ENCODE measurements around the gene LNX2. TPM values are rescaled to one million over a fixed set of nuclear protein-coding genes. Genes with fewer than 3 reads are reported as not detected.
A peak's percentile ranks its signal among the peaks of the same experiment; 100 is the strongest.

LNX2 gene
- total RNA-seq, 1 donor from 2014 or later: 15.1 TPM

GRCh38 chr13:27549406-27549981, 70.8 kb downstream of the LNX2 start:
- Mint-ChIP-seq H3K27me3 (ENCODE audit: insufficient read depth, low read depth) (no peaks in the 10 kb centered on the region), H3K9me3 (no peaks in the 10 kb centered on the region), H3K4me3 (no peak overlapping the region), H3K36me3 (peaks cover 5% of the 10 kb centered on the region), H3K27ac (no peak overlapping the region), H3K4me1 (no peaks in the 10 kb centered on the region)
- Histone ChIP-seq H3K4me3 (no peak overlapping the region), H3K9me3 (ENCODE audit: low read depth) (no peaks in the 10 kb centered on the region), H3K4me2 (no peak overlapping the region), H3K27me3 (no peaks in the 10 kb centered on the region), H3K79me2 (ENCODE audit: low read depth) (no peaks in the 10 kb centered on the region), H4K20me1 (ENCODE audit: low read depth) (peaks cover 2% of the 10 kb centered on the region), H2AFZ (replicated peaks) (no peak overlapping the region), H3K27ac (no peak overlapping the region), H3F3A (ENCODE audit: low read depth) (no peaks in the 10 kb centered on the region), H3K9ac (no peak overlapping the region), H3K36me3 (no peaks in the 10 kb centered on the region), H3K4me1 (no peaks in the 10 kb centered on the region)
- no peak for DNase-seq (ENCODE audit: low spot score)
- TF ChIP-seq EZH2 (IDR thresholded peaks at IDR 0.05) (no peak), EZH2phosphoT487 (IDR thresholded peaks at IDR 0.05) (no peak)

DNA sequence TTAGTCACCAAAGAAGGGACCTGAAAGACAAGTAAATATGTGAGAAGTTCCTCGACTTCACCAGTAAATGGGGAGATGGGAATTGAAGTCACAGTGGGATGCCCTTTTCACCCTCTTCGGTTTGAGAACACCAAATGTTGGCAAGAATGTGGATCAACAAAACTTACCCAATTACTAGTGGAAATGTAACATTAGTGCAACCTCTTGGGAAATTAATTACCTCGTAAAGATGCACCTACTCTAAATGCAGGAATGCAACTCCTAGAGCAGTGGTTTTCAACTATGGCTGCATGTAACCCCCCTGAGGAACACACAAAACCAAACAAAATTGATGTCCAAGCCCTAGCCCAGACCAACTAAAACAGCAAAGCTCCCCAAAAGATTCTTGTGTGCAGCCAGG, 78.1 kb downstream of the LNX2 start:
- Mint-ChIP-seq H3K4me1 (peaks cover 23% of the 10 kb centered on the region), H3K36me3 (peaks cover 2% of the 10 kb centered on the region), H3K27ac (no peak overlapping the region), H3K9me3 (no peaks in the 10 kb centered on the region), H3K27me3 (ENCODE audit: insufficient read depth, low read depth) (peaks cover 4% of the 10 kb centered on the region), H3K4me3 (no peak overlapping the region)
- Histone ChIP-seq H3F3A (ENCODE audit: low read depth) (no peaks in the 10 kb centered on the region), H3K4me3 (no peak overlapping the region), H3K36me3 (no peaks in the 10 kb centered on the region), H3K4me2 (no peak overlapping the region), H3K9ac (no peak overlapping the region), H3K79me2 (ENCODE audit: low read depth) (no peaks in the 10 kb centered on the region), H3K27me3 (no peaks in the 10 kb centered on the region), H3K27ac (no peak overlapping the region), H4K20me1 (ENCODE audit: low read depth) (no peaks in the 10 kb centered on the region), H3K9me3 (ENCODE audit: low read depth) (no peaks in the 10 kb centered on the region), H2AFZ (replicated peaks) (no peak overlapping the region), H3K4me1 (peaks cover 6% of the 10 kb centered on the region)
- no peak for TF ChIP-seq EZH2 (IDR thresholded peaks at IDR 0.05)
- DNase-seq (ENCODE audit: low spot score): no peak

- no peaks in the 10 kb centered on the region for H3F3A ChIP-seq (ENCODE audit: low read depth)
- peaks cover 2% of the 10 kb centered on the region for H3K36me3 Mint-ChIP-seq
- no peaks in the 10 kb centered on the region for H3K9me3 ChIP-seq (ENCODE audit: low read depth)
- no peak overlapping the region for H3K4me3 Mint-ChIP-seq
- no peaks in the 10 kb centered on the region for H3K27me3 ChIP-seq
- no peak for DNase-seq (ENCODE audit: low spot score)
- no peak overlapping the region for H3K9ac ChIP-seq
- peaks cover 6% of the 10 kb centered on the region for H3K27me3 Mint-ChIP-seq (ENCODE audit: insufficient read depth, low read depth)
- H4K20me1 ChIP-seq (ENCODE audit: low read depth): no peaks in the 10 kb centered on the region
- no peaks in the 10 kb centered on the region for H3K79me2 ChIP-seq (ENCODE audit: low read depth)
- H3K4me1 ChIP-seq: peaks cover 6% of the 10 kb centered on the region
- no peak overlapping the region for H3K27ac Mint-ChIP-seq
- H2AFZ ChIP-seq (replicated peaks): no peak overlapping the region
- peaks cover 25% of the 10 kb centered on the region for H3K4me1 Mint-ChIP-seq
- no peak overlapping the region for H3K4me3 ChIP-seq
- no peak overlapping the region for H3K27ac ChIP-seq
- no peaks in the 10 kb centered on the region for H3K9me3 Mint-ChIP-seq
- TF ChIP-seq EZH2 (IDR thresholded peaks at IDR 0.05) (no peak), CTCF (IDR thresholded peaks at IDR 0.05) (no peak), EZH2phosphoT487 (IDR thresholded peaks at IDR 0.05) (no peak)
- no peak overlapping the region for H3K4me2 ChIP-seq
- H3K36me3 ChIP-seq: no peaks in the 10 kb centered on the region
Observed at GRCh38 chr13:27541386-27541785, 78.9 kb downstream of the LNX2 start.

DNA sequence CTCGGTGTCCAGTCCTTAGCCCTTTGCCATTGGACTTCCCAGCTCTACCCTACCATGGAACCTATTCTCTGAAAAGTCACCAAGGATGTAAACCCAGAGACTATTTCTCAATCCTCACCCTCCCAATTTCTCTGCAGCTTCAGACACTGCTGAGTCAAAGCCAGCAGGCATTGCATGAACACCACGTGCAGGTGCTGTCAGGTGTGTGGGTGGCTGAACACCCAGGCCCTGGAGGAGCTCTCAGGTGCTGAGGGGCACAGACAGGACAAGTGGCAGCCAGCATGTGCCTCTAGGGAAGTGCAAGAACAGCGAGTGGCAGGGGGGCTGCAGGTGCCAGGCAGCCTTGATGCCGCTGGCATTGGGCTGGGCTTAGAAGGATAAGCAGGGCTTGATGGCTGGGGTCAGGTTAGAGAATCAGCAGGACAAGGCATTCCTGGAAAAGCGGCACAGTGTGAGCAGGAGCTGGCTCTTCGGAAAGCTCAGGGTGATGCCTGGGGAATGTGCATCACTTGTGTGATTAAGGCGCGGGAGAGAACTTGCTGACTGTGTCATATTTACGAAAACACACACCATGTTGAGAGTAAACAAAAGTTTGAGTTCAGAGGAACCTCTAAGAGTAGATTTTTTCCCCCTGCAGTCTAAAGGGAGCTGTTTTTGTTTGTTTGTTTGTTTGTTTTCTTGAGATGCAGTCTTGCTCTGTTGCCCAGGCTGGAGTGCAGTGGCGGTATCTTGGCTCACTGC, 83.8 kb downstream of the LNX2 start:
- H3K4me1 Mint-ChIP-seq: peaks cover 27% of the 10 kb centered on the region
- Histone ChIP-seq H3K9ac (no peak overlapping the region), H3K36me3 (no peaks in the 10 kb centered on the region), H3K4me1 (peaks cover 9% of the 10 kb centered on the region), H3K79me2 (ENCODE audit: low read depth) (no peaks in the 10 kb centered on the region), H3K27ac (no peak overlapping the region), H2AFZ (replicated peaks) (no peak overlapping the region), H4K20me1 (ENCODE audit: low read depth) (no peaks in the 10 kb centered on the region), H3K9me3 (ENCODE audit: low read depth) (no peaks in the 10 kb centered on the region), H3K4me3 (no peak overlapping the region), H3K4me2 (no peak overlapping the region), H3K27me3 (peaks cover 3% of the 10 kb centered on the region), H3F3A (ENCODE audit: low read depth) (peaks cover 3% of the 10 kb centered on the region)
- peaks cover 6% of the 10 kb centered on the region for H3K27me3 Mint-ChIP-seq (ENCODE audit: insufficient read depth, low read depth)
- no peaks in the 10 kb centered on the region for H3K36me3 Mint-ChIP-seq
- no peak for DNase-seq (ENCODE audit: low spot score)
- TF ChIP-seq EZH2phosphoT487 (IDR thresholded peaks at IDR 0.05): no peak
- TF ChIP-seq EZH2 (IDR thresholded peaks at IDR 0.05): no peak
- TF ChIP-seq CTCF (IDR thresholded peaks at IDR 0.05): no peak
- H3K4me3 Mint-ChIP-seq: peak overlapping the region; percentile 55
- H3K27ac Mint-ChIP-seq: no peak overlapping the region
- no peaks in the 10 kb centered on the region for H3K9me3 Mint-ChIP-seq

All from neural progenitor cell (in vitro differentiated cells).